Measurements from ENCODE around the gene CEP112. TPM values are rescaled to one million over a fixed set of nuclear protein-coding genes. Genes with fewer than 3 reads are reported as not detected.

CEP112 gene
- total RNA-seq, 1 experiment from 2014 or later: 6.1 TPM

- ChIA-PET CTCF (no interaction called here), POLR2A (no interaction called here)
- Mint-ChIP-seq H3K27me3 (ENCODE audit: low read depth) (no peaks in the 10 kb centered on the region; the same call in 1 of the 2 replicates), H3K9me3 (peaks cover under 1% of the 10 kb centered on the region; the same call in 1 of the 2 replicates), H3K4me3 (no peak overlapping the region), H3K4me1 (peaks cover 8% of the 10 kb centered on the region), H3K27ac (no peak overlapping the region), H3K36me3 (no peaks in the 10 kb centered on the region)
- DNase-seq (ENCODE audit: low spot score) (no peak), ATAC-seq (no peak)
- TF ChIP-seq E2F5 (CRISPR knock-in tag; IDR thresholded peaks at IDR 0.05): no peak
- TF ChIP-seq ZNF671 (CRISPR knock-in tag; IDR thresholded peaks at IDR 0.05): no peak
- TF ChIP-seq ZBTB43 (CRISPR knock-in tag; IDR thresholded peaks at IDR 0.05): no peak
- no peak for TF ChIP-seq ATF6 (CRISPR knock-in tag; IDR thresholded peaks at IDR 0.05)
- no peak for TF ChIP-seq EMX1 (CRISPR knock-in tag; IDR thresholded peaks at IDR 0.05)
- TF ChIP-seq HMGXB4 (CRISPR knock-in tag; IDR thresholded peaks at IDR 0.05): no peak
- no peak for TF ChIP-seq IRF1 (CRISPR knock-in tag; IDR thresholded peaks at IDR 0.05)
- no peak for TF ChIP-seq FOXP4 (CRISPR knock-in tag; IDR thresholded peaks at IDR 0.05)
- no peak for TF ChIP-seq ZSCAN18 (CRISPR knock-in tag; IDR thresholded peaks at IDR 0.05)
- no peak for TF ChIP-seq ZNF121 (CRISPR knock-in tag; IDR thresholded peaks at IDR 0.05)
Measured at GRCh38 chr17:65656390-65657250, 535.3 kb downstream of the CEP112 start.

- TF ChIP-seq RELA (CRISPR knock-in tag; IDR thresholded peaks at IDR 0.05; ENCODE audit: borderline replicate concordance) (no peak), CBFB (CRISPR knock-in tag; IDR thresholded peaks at IDR 0.05; ENCODE audit: low read depth) (no peak), AR (CRISPR knock-in tag; IDR thresholded peaks at IDR 0.05) (no peak), NFATC4 (CRISPR knock-in tag; IDR thresholded peaks at IDR 0.05) (no peak), NFYB (CRISPR knock-in tag; conservative IDR thresholded peaks at IDR 0.05; ENCODE audit: low read depth) (no peak), SP1 (CRISPR knock-in tag; conservative IDR thresholded peaks at IDR 0.05) (no peak), MLX (CRISPR knock-in tag; IDR thresholded peaks at IDR 0.05) (no peak)
- POLR2A ChIA-PET: interaction anchor here (0.6 kb wide), 1 partner anchor 131 kb away, joined by 3 read pairs; no protein-coding TSS in a partner anchor
- Mint-ChIP-seq H3K4me3 (no peak overlapping the region), H3K27me3 (ENCODE audit: low read depth) (no peaks in the 10 kb centered on the region; the same call in 1 of the 2 replicates), H3K4me1 (peaks cover 8% of the 10 kb centered on the region), H3K9me3 (peaks cover 7% of the 10 kb centered on the region; the same call in 1 of the 2 replicates), H3K36me3 (no peaks in the 10 kb centered on the region), H3K27ac (no peak overlapping the region)
- ATAC-seq (no peak), DNase-seq (ENCODE audit: low spot score) (no peak)
- CTCF ChIA-PET: no interaction called here
Measured at GRCh38 chr17:65655706-65656105, 536.2 kb downstream of the CEP112 start.

Data from WTC11 (cell line).